GM12878 (cell line): ENCODE measurements around the gene CREG1. TPM values are rescaled to one million over a fixed set of nuclear protein-coding genes. Genes with fewer than 3 reads are reported as not detected.

Experiments
- ATAC-seq: fragments of 200-7000 bp; cut with Tn5 transposase; 3 replicates; pipeline ENCODE4 v1.9.1; 2020; ENCODE audit warnings: mild to moderate bottlenecking, moderate library complexity
- BruUV-seq: library from RNA; stranded (reverse); fragments of 400-500 nt; replicated peaks from 2 replicates; lab custom pipeline; 2021; lab: Mats Ljungman, UMichigan
- CTCF ChIA-PET: fragments of 300-600 bp; sonication (Branson Sonifier 250); formaldehyde crosslinking; extraction: SDS; loops from one replicate; lab custom pipeline; 2021; ENCODE audit warnings: inconsistent platforms; lab: Yijun Ruan, JAX
- POLR2A ChIA-PET: fragments of 350-600 bp; formaldehyde crosslinking; extraction: SDS; loops from one replicate; lab custom pipeline; 2021; ENCODE audit warnings: inconsistent platforms; lab: Charles Lee
- RAD21 ChIA-PET: fragments of 300-600 bp; sonication (Branson Sonifier 250); formaldehyde crosslinking; loops from one replicate; lab custom pipeline; 2023; ENCODE audit warnings: antibody characterized with exemption; ENCODE audit not compliant: unreplicated experiment; lab: Charles Lee
- SMC1A ChIA-PET: fragments of 300-600 bp; sonication (Branson Sonifier 250); formaldehyde crosslinking; loops from one replicate; lab custom pipeline; 2023; ENCODE audit not compliant: unreplicated experiment, uncharacterized antibody; lab: Charles Lee
- DNase-seq: peaks from one replicate; pipeline ENCODE4 v3.0.0-alpha.2; 2011; ENCODE audit warnings: low read depth, low spot score
- FAIRE-seq: peaks from 3 replicates; lab custom pipeline; 2011; peaks lifted over from hg19 to GRCh38; lab: Jason Lieb, UNC
- H2AFZ ChIP-seq: 2 replicates; pipeline ENCODE4 v1.6.0; 2011; ENCODE audit warnings: low read depth, low read length, control low read depth; ENCODE audit not compliant: control insufficient read depth
- H3K27ac ChIP-seq: 2 replicates; pipeline ENCODE4 v1.5.1; 2011; ENCODE audit warnings: control low read depth; ENCODE audit not compliant: control insufficient read depth, insufficient read depth
- H3K27me3 ChIP-seq, 2 experiments: replicated peaks in 1 of 2; 2 replicates each; pipeline versions ENCODE4 v1.6.0 to v1.6.1; 2011; ENCODE audit warnings: low read length in 1 of 2; ENCODE audit not compliant: control insufficient read depth in 2 of 2, insufficient read depth in 2 of 2
- H3K36me3 ChIP-seq, 2 experiments: 2 replicates each; pipeline ENCODE4 v1.5.1; 2011; ENCODE audit warnings: low read length in 1 of 2; ENCODE audit not compliant: control insufficient read depth in 2 of 2, insufficient read depth in 2 of 2
- H3K4me1 ChIP-seq: 2 replicates; pipeline ENCODE4 v1.6.1; 2011; ENCODE audit warnings: mild to moderate bottlenecking, low read length, moderate library complexity, mixed read lengths; ENCODE audit not compliant: control insufficient read depth, insufficient read depth
- H3K4me2 ChIP-seq: 2 replicates; pipeline ENCODE4 v1.6.0; 2011; ENCODE audit warnings: control low read depth; ENCODE audit not compliant: control insufficient read depth, insufficient read depth
- H3K4me3 ChIP-seq: fragments of 200-600 bp; sonication (generic); 2 replicates; pipeline ENCODE4 v1.5.1; 2016
- H3K79me2 ChIP-seq: 2 replicates; pipeline ENCODE4 v1.6.0; 2011; ENCODE audit warnings: low read length; ENCODE audit not compliant: control insufficient read depth, insufficient read depth
- H3K9ac ChIP-seq: 2 replicates; pipeline ENCODE4 v1.8.0; 2011; ENCODE audit warnings: low read length, control low read depth, mixed read lengths; ENCODE audit not compliant: control insufficient read depth, insufficient read depth
- H3K9me3 ChIP-seq: replicated peaks from 3 replicates; pipeline ENCODE4 v1.5.1; 2011; ENCODE audit warnings: mild to moderate bottlenecking, low read length; ENCODE audit not compliant: control insufficient read depth, insufficient read depth
- H4K20me1 ChIP-seq: 2 replicates; pipeline ENCODE4 v1.6.0; 2011; ENCODE audit not compliant: control insufficient read depth, insufficient read depth
- EED ChIP-seq: sonication (generic); IDR thresholded peaks from 2 replicates; pipeline ENCODE4 v1.6.1; 2016; ENCODE audit warnings: antibody characterized with exemption, low read depth
- HDAC2 ChIP-seq: fragments of 200-600 bp; sonication (generic); IDR thresholded peaks from 2 replicates; pipeline ENCODE4 v1.6.1; 2017
- MEF2A ChIP-seq: IDR thresholded peaks from 2 replicates; pipeline ENCODE4 v1.6.1; 2011; ENCODE audit warnings: low read depth, mild to moderate bottlenecking, low read length, moderate library complexity; ENCODE audit not compliant: insufficient read depth
- MTA2 ChIP-seq: fragments of 450-650 bp; IDR thresholded peaks from 2 replicates; pipeline ENCODE4 v1.6.1; 2016; ENCODE audit warnings: low read depth, mild to moderate bottlenecking, moderate library complexity
- MYC ChIP-seq: IDR thresholded peaks from 2 replicates; pipeline ENCODE4 v1.6.1; 2011; ENCODE audit warnings: mild to moderate bottlenecking, low read length, moderate library complexity, inconsistent platforms; ENCODE audit not compliant: insufficient read depth, insufficient replicate concordance, insufficient read length, severe bottlenecking
- NFIC ChIP-seq: IDR thresholded peaks from 2 replicates; pipeline ENCODE4 v1.6.1; 2012; ENCODE audit warnings: low read depth, mild to moderate bottlenecking, inconsistent platforms, low read length, moderate library complexity
- NFYA ChIP-seq: IDR thresholded peaks from 2 replicates; pipeline ENCODE4 v1.6.1; 2011; ENCODE audit warnings: low read depth, mild to moderate bottlenecking, low read length, improper control_type of control experiment, borderline replicate concordance
- NFYB ChIP-seq: IDR thresholded peaks from 2 replicates; pipeline ENCODE4 v1.6.1; 2011; ENCODE audit warnings: low read depth, mild to moderate bottlenecking, low read length, improper control_type of control experiment, moderate library complexity; ENCODE audit not compliant: insufficient read depth
- POLR2A ChIP-seq: IDR thresholded peaks from 2 replicates; pipeline ENCODE4 v1.6.1; 2011; ENCODE audit warnings: low read depth, mild to moderate bottlenecking, low read length
- RB1 ChIP-seq: fragments of 450-650 bp; formaldehyde crosslinking; IDR thresholded peaks from 2 replicates; pipeline ENCODE4 v1.6.1; 2017; ENCODE audit warnings: mild to moderate bottlenecking, borderline replicate concordance
- RFX5 ChIP-seq: IDR thresholded peaks from 2 replicates; pipeline ENCODE4 v1.6.1; 2011; ENCODE audit warnings: low read depth, low read length, improper control_type of control experiment
- SMAD1 ChIP-seq: fragments of 450-650 bp; IDR thresholded peaks from 2 replicates; pipeline ENCODE4 v1.6.1; 2018; ENCODE audit warnings: mild to moderate bottlenecking, low read depth; ENCODE audit not compliant: partially characterized antibody
- SMC3 ChIP-seq: IDR thresholded peaks from 2 replicates; pipeline ENCODE4 v1.6.1; 2011; ENCODE audit warnings: low read length, improper control_type of control experiment, borderline replicate concordance
- WGBS: methylation state at CpG from one replicate; pipeline ENCODE4 v1.1.6; 2016; ENCODE audit warnings: low lambda C conversion rate; ENCODE audit not compliant: insufficient replicate concordance, insufficient coverage; ENCODE audit errors: missing lambda C conversion rate; 5-methylcytosine and 5-hydroxymethylcytosine counted together
- in situ Hi-C: fragments of 300-500 bp; cut with MboI; formaldehyde crosslinking; loops from 9 replicates; pipeline ENCODE4 v1.14.3; 2018; ENCODE audit warnings: mixed read lengths
- intact Hi-C: fragments of 100-400 bp; cut with micrococcal nuclease; formaldehyde crosslinking; loops from one replicate; pipeline ENCODE4 v1.14.2; 2022; ENCODE audit not compliant: unreplicated experiment
- polyA plus RNA-seq, 11 experiments: library from polyadenylated mRNA; depleted of rRNA in 4 of 11; unstranded in 6 of 11; stranded (reverse) in 5 of 11; fragments of >200 nt; fragmentation: Nextera tagmentation in 4 of 11; fragmentation: Illumina TruSeq in 1 of 11; extraction: Ambion mirVana in 4 of 11; extraction: Trizol in 1 of 11; gene quantifications; 1 replicate in 1 of 11; 2 replicates in 10 of 11; pipeline versions ENCODE4 v1.2.1 to v1.2.3, GENCODE V29; 2011 to 2016; ENCODE audit warnings: inconsistent platforms in 2 of 11, missing spikeins in 2 of 11, low read depth in 1 of 11
- total RNA-seq, 4 experiments: library from RNA; depleted of rRNA in 3 of 4; stranded (reverse); fragments of >200 nt in 3 of 4; fragmentation: Illumina TruSeq in 1 of 4; extraction: Trizol in 1 of 4; gene quantifications; 2 replicates each; pipeline versions ENCODE4 v1.2.1 to v1.2.3, GENCODE V29; 2013 to 2021
- TF ChIP-seq, protein P1 (sequence below): fragments of 450-650 bp; IDR thresholded peaks from 2 replicates; pipeline ENCODE4 v1.6.1; 2016; ENCODE audit warnings: mild to moderate bottlenecking, moderate library complexity, borderline replicate concordance
- TF ChIP-seq, protein P2 (sequence below): fragments of 450-650 bp; formaldehyde crosslinking; IDR thresholded peaks from 2 replicates; pipeline ENCODE4 v1.4.0; 2020; ENCODE audit warnings: mild to moderate bottlenecking, moderate library complexity
- TF ChIP-seq, protein P3 (sequence below): fragments of 450-650 bp; IDR thresholded peaks from 2 replicates; pipeline ENCODE4 v1.6.1; 2017; ENCODE audit warnings: borderline replicate concordance

CREG1 gene
- total and polyA plus RNA-seq, 10 of the 15 experiments (the other 5 are each of a cell fraction or from before 2014, with no cell fraction given) = 5.3 to 43.8 (median 22.1) TPM

DNA sequence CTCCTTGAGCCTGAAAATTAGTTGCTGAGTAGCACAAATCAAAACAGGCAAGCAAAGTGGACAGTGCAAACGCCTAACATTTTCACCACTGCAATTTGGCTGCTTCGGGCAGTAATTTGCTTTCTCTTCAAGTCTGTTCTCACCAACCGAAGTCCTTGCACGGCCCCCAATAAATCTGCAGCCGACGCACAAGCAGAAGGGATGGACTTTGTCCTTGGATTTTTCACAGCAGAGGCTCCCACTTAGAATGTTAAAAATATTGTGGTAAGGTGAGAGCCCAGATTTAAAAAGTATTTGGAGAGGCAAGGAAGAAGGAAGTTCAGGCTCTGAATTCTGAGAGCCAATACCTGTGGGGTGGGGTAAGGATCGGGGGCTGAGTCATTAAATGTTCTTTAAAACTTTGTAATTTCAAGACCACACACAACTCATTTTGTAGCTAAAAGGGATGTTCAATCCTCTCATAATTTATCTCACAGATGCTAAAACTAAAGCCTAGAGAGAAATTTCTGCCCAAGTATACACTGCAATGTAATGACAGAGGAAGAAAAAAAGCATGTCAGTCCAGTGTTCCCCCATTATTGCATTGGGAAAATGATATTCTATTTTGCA lies 41.4 kb downstream of the CREG1 start:
- WGBS = 66% methylated on average over 7 of the region's 7 CpGs
- H3K9me3 ChIP-seq = no peaks in the 10 kb centered on the region
- H3K4me3 ChIP-seq = no peak overlapping the region
- H3K4me2 ChIP-seq = no peak overlapping the region
- SMC1A ChIA-PET = interaction anchor here (0.6 to 0.9 kb wide), 2 partner anchors 68 to 90 kb away, joined by 3 to 4 read pairs; no protein-coding TSS in a partner anchor
- H3K36me3 ChIP-seq = no peaks in the 10 kb centered on the region
- ATAC-seq (no peak), DNase-seq (no peak), FAIRE-seq (no peak)
- no peaks in the 10 kb centered on the region for H3K4me1 ChIP-seq
- intact Hi-C loops = no loop called here
- H4K20me1 ChIP-seq = no peaks in the 10 kb centered on the region
- CTCF ChIA-PET = interaction anchor here (1.1 kb wide), 1 partner anchor 22 kb away, joined by 3 read pairs; no protein-coding TSS in a partner anchor
- no peak overlapping the region for H3K27ac ChIP-seq
- POLR2A ChIA-PET = no interaction called here
- H3K27me3 ChIP-seq = no peaks in the 10 kb centered on the region; a peak in 1 of 4 replicates
- H2AFZ ChIP-seq = no peak overlapping the region
- in situ Hi-C loops = no loop called here
- H3K79me2 ChIP-seq = no peaks in the 10 kb centered on the region
- H3K9ac ChIP-seq = no peak overlapping the region
- RAD21 ChIA-PET = no interaction called here
- no TSS peak for BruUV-seq
- TF ChIP-seq MYC = no peak
- TF ChIP-seq SMAD1 = no peak
- TF ChIP-seq, protein P1, sequence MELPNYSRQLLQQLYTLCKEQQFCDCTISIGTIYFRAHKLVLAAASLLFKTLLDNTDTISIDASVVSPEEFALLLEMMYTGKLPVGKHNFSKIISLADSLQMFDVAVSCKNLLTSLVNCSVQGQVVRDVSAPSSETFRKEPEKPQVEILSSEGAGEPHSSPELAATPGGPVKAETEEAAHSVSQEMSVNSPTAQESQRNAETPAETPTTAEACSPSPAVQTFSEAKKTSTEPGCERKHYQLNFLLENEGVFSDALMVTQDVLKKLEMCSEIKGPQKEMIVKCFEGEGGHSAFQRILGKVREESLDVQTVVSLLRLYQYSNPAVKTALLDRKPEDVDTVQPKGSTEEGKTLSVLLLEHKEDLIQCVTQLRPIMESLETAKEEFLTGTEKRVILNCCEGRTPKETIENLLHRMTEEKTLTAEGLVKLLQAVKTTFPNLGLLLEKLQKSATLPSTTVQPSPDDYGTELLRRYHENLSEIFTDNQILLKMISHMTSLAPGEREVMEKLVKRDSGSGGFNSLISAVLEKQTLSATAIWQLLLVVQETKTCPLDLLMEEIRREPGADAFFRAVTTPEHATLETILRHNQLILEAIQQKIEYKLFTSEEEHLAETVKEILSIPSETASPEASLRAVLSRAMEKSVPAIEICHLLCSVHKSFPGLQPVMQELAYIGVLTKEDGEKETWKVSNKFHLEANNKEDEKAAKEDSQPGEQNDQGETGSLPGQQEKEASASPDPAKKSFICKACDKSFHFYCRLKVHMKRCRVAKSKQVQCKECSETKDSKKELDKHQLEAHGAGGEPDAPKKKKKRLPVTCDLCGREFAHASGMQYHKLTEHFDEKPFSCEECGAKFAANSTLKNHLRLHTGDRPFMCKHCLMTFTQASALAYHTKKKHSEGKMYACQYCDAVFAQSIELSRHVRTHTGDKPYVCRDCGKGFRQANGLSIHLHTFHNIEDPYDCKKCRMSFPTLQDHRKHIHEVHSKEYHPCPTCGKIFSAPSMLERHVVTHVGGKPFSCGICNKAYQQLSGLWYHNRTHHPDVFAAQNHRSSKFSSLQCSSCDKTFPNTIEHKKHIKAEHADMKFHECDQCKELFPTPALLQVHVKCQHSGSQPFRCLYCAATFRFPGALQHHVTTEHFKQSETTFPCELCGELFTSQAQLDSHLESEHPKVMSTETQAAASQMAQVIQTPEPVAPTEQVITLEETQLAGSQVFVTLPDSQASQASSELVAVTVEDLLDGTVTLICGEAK = no peak
- no peak for TF ChIP-seq POLR2A
- TF ChIP-seq MTA2 = no peak
- no peak for TF ChIP-seq NFYB
- no peak for TF ChIP-seq SMC3
- no peak for TF ChIP-seq NFIC
- no peak for TF ChIP-seq NFYA
- TF ChIP-seq, protein P2, sequence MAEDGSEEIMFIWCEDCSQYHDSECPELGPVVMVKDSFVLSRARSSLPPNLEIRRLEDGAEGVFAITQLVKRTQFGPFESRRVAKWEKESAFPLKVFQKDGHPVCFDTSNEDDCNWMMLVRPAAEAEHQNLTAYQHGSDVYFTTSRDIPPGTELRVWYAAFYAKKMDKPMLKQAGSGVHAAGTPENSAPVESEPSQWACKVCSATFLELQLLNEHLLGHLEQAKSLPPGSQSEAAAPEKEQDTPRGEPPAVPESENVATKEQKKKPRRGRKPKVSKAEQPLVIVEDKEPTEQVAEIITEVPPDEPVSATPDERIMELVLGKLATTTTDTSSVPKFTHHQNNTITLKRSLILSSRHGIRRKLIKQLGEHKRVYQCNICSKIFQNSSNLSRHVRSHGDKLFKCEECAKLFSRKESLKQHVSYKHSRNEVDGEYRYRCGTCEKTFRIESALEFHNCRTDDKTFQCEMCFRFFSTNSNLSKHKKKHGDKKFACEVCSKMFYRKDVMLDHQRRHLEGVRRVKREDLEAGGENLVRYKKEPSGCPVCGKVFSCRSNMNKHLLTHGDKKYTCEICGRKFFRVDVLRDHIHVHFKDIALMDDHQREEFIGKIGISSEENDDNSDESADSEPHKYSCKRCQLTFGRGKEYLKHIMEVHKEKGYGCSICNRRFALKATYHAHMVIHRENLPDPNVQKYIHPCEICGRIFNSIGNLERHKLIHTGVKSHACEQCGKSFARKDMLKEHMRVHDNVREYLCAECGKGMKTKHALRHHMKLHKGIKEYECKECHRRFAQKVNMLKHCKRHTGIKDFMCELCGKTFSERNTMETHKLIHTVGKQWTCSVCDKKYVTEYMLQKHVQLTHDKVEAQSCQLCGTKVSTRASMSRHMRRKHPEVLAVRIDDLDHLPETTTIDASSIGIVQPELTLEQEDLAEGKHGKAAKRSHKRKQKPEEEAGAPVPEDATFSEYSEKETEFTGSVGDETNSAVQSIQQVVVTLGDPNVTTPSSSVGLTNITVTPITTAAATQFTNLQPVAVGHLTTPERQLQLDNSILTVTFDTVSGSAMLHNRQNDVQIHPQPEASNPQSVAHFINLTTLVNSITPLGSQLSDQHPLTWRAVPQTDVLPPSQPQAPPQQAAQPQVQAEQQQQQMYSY (CRISPR knock-in tag) = no peak
- TF ChIP-seq, protein P3, sequence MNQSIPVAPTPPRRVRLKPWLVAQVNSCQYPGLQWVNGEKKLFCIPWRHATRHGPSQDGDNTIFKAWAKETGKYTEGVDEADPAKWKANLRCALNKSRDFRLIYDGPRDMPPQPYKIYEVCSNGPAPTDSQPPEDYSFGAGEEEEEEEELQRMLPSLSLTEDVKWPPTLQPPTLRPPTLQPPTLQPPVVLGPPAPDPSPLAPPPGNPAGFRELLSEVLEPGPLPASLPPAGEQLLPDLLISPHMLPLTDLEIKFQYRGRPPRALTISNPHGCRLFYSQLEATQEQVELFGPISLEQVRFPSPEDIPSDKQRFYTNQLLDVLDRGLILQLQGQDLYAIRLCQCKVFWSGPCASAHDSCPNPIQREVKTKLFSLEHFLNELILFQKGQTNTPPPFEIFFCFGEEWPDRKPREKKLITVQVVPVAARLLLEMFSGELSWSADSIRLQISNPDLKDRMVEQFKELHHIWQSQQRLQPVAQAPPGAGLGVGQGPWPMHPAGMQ = no peak
- TF ChIP-seq MEF2A = no peak
- no peak for TF ChIP-seq EED
- no peak for TF ChIP-seq RB1
- no peak for TF ChIP-seq RFX5
- no peak for TF ChIP-seq HDAC2
